Measurements from ENCODE around the gene DYNLT4. TPM values are rescaled to one million over a fixed set of nuclear protein-coding genes. Genes with fewer than 3 reads are reported as not detected.
A peak's percentile ranks its signal among the peaks of the same experiment; 100 is the strongest.
"Not testable (repeated sequence)": the region's sequence is repeated elsewhere in the genome, so short reads cannot be mapped to it uniquely, and the experiment has no call there.

The DYNLT4 gene
- total RNA-seq, 1 experiment from 2014 or later, result 0.66 TPM

GRCh38 chr1:44798481-44799365 lies 8.4 kb downstream of the DYNLT4 start:
- H3K4me1 Mint-ChIP-seq (ENCODE audit: low read depth, unreplicated experiment), result peaks cover 26% of the 10 kb centered on the region
- no peak for DNase-seq
- no peak for TF ChIP-seq CTCF (IDR thresholded peaks at IDR 0.05; ENCODE audit: unreplicated experiment)
- peak overlapping the region; percentile 85 for H3K27ac Mint-ChIP-seq (ENCODE audit: unreplicated experiment)
- intact Hi-C loops (cut with micrococcal nuclease; ENCODE audit: unreplicated experiment), result no loop called here
- BruUV-seq (replicated peaks), result no TSS peak
- H3K4me3 Mint-ChIP-seq (ENCODE audit: low read depth, unreplicated experiment), result no peak overlapping the region
- H3K9me3 Mint-ChIP-seq (ENCODE audit: low read depth, unreplicated experiment), result no peaks in the 10 kb centered on the region
- H3K36me3 Mint-ChIP-seq (ENCODE audit: insufficient read depth, unreplicated experiment), result peaks cover 46% of the 10 kb centered on the region
- CTCF ChIA-PET, result interaction anchor here (0.7 kb wide), 2 partner anchors 23 to 845 kb away, joined by 3 read pairs; no protein-coding TSS in a partner anchor
- no peaks in the 10 kb centered on the region for H3K27me3 Mint-ChIP-seq (ENCODE audit: unreplicated experiment)

DNA sequence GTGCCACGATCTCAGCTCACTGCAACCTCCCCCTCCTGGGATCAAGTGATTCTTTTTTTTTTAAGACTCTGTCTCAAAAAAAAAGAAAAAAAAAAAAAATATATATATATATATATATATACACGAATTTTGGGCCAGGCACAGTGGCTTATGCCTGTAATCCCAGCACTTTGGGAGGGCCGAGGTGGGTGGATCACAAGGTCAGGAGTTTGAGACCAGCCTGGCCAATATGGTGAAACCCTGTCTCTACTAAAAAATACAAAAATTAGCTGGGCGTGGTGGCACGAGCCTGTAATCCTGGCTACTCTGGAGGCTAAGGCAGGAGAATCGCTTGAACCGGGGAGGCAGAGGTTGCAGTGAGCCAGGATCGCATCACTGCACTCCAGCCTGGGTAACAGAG lies 9.3 kb downstream of the DYNLT4 start:
- Mint-ChIP-seq H3K4me1 (ENCODE audit: low read depth, unreplicated experiment) (peaks cover 24% of the 10 kb centered on the region), H3K36me3 (ENCODE audit: insufficient read depth, unreplicated experiment) (peaks cover 40% of the 10 kb centered on the region)
- H3K9me3 Mint-ChIP-seq (ENCODE audit: low read depth, unreplicated experiment); DNase-seq; CTCF ChIA-PET; H3K4me3 Mint-ChIP-seq (ENCODE audit: low read depth, unreplicated experiment); intact Hi-C loops (cut with micrococcal nuclease; ENCODE audit: unreplicated experiment); H3K27me3 Mint-ChIP-seq (ENCODE audit: unreplicated experiment); H3K27ac Mint-ChIP-seq (ENCODE audit: unreplicated experiment); BruUV-seq (replicated peaks): not testable (repeated sequence)

DNA sequence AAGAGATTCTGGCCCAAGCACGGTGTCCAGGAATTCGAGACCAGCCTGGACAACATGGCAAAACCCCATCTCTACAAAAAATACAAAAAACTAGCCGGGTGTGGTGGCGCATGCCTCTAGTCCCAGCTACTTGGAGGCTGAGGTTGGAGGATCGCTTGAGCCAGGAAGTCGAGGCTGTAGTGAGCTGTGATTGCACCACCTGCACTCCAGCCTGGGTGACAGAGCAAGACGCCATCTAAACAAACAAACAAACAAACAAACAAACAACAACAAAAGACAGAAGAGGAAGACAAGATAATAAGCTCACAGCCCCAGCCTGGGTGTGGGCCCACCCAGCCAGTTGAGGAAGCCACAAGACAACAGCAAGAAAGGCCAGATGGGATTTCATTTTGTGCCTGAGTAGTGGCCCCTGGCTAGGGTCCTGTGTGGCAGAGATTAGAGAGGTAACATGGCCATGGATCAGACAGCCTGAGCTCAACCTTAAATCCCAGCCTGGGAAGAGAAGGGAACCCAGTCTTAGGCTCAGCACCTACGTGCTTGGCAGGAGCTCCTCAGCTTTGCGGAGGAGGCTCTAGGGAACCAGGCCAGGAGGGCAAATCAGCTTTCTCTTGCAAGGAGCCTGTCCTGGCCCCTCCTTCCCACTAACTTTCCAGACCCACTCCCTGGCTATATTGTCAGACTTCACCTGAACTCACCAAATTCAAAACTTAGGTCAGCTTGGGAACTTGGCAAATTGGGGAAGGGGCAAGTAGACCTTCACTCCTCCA lies 14.2 kb downstream of the DYNLT4 start:
- H3K27ac Mint-ChIP-seq (ENCODE audit: unreplicated experiment), result no peak overlapping the region
- CTCF ChIA-PET, result interaction anchor here (0.6 to 3.3 kb wide), 4 partner anchors 50 to 511 kb away, joined by 3 to 13 read pairs (median 3); partner anchors contain the start of genes EIF2B3, HECTD3, PTCH2 and UROD
- H3K4me3 Mint-ChIP-seq (ENCODE audit: low read depth, unreplicated experiment), result no peak overlapping the region
- no peaks in the 10 kb centered on the region for H3K27me3 Mint-ChIP-seq (ENCODE audit: unreplicated experiment)
- no peak for TF ChIP-seq CTCF (IDR thresholded peaks at IDR 0.05; ENCODE audit: unreplicated experiment)
- no peaks in the 10 kb centered on the region for H3K9me3 Mint-ChIP-seq (ENCODE audit: low read depth, unreplicated experiment)
- no peaks in the 10 kb centered on the region for H3K36me3 Mint-ChIP-seq (ENCODE audit: insufficient read depth, unreplicated experiment)
- H3K4me1 Mint-ChIP-seq (ENCODE audit: low read depth, unreplicated experiment), result peaks cover 8% of the 10 kb centered on the region
- no peak for DNase-seq
- BruUV-seq (replicated peaks), result no TSS peak
- intact Hi-C loops (cut with micrococcal nuclease; ENCODE audit: unreplicated experiment), result loop anchor here (5.0 kb wide), 2 partner anchors 219 to 509 kb away; partner anchors contain the start of genes HECTD3 and UROD

DNA sequence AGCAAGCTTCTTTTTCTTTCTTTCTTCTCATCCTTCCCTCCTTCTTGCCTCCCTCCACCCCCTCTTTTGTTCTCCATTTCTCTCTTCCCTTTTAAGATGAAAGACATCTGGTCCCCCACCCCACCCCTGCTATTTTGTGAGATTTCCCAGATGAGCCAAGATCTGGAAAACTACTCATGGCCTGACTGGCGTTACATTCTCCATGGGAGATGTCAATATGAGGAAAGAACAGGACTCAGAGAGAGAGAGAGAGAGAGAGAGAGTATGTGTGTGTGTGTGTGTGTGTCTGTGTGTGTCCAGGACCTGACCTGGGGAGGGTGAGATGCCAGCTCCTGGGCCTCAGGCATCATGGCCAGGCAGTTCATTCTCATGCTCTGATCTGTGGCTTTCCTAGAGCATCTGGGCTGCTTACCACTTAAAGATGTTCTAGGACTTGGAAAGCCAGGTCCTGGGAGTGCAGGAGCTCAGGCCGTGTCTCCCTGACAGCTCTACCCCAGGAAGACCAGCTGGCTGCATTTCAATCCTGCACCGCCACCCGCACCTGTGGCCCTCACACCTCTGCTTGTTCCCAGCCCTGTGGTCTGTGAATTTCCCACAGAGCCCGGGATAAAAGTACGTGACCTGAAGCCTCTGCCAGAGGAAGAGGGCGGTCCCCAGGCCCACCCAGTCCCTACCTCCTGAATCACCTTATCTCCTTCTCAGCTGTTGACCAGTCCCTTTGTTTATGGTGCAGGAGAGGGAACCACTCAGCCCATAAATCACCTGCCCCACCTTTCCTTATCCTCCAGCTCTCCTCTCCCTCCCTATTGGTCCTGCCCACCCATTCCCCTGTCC lies 16.0 kb downstream of the DYNLT4 start:
- intact Hi-C loops (cut with micrococcal nuclease; ENCODE audit: unreplicated experiment), result loop anchor here (5.0 kb wide), 2 partner anchors 221 to 511 kb away; partner anchors contain the start of genes HECTD3 and UROD
- no peak overlapping the region for H3K4me3 Mint-ChIP-seq (ENCODE audit: low read depth, unreplicated experiment)
- DNase-seq, result no peak

More for the DNA sequence above, 16.0 kb downstream of the DYNLT4 start:
- H3K9me3 Mint-ChIP-seq (ENCODE audit: low read depth, unreplicated experiment), result no peaks in the 10 kb centered on the region
- no peaks in the 10 kb centered on the region for H3K27me3 Mint-ChIP-seq (ENCODE audit: unreplicated experiment)
- CTCF ChIA-PET, result no interaction called here
- H3K4me1 Mint-ChIP-seq (ENCODE audit: low read depth, unreplicated experiment), result peaks cover 8% of the 10 kb centered on the region
- H3K36me3 Mint-ChIP-seq (ENCODE audit: insufficient read depth, unreplicated experiment), result no peaks in the 10 kb centered on the region
- no peak overlapping the region for H3K27ac Mint-ChIP-seq (ENCODE audit: unreplicated experiment)
- no peak for TF ChIP-seq CTCF (IDR thresholded peaks at IDR 0.05; ENCODE audit: unreplicated experiment)
- no TSS peak for BruUV-seq (replicated peaks)
